H1 (cell line): ENCODE results near the gene CCDC24. TPM values are rescaled to one million over a fixed set of nuclear protein-coding genes. Genes with fewer than 3 reads are reported as not detected.

Experiments used
- CTCF ChIA-PET: fragments of 300-600 bp; sonication (Branson Sonifier 250); formaldehyde crosslinking; loops from one replicate; lab custom pipeline; 2021; ENCODE audit not compliant: partially characterized antibody; lab: Charles Lee
- POLR2A ChIA-PET: fragments of 300-600 bp; sonication (Branson Sonifier 250); formaldehyde crosslinking; loops from one replicate; lab custom pipeline; 2021; ENCODE audit warnings: inconsistent platforms; ENCODE audit not compliant: partially characterized antibody; lab: Charles Lee
- DNase-seq, 2 experiments: peaks; one replicate each; pipeline versions ENCODE4 v3.0.0 to v3.0.0-alpha.2; 2010 to 2022; ENCODE audit warnings: low spot score in 2 of 2, low read depth in 1 of 2, mixed read lengths in 1 of 2
- FAIRE-seq: peaks from 2 replicates; lab custom pipeline; 2011; peaks lifted over from hg19 to GRCh38; lab: Jason Lieb, UNC
- H2AFZ ChIP-seq: 2 replicates; pipeline ENCODE4 v1.8.1; 2012; ENCODE audit warnings: low read length, inconsistent platforms
- H2AK5ac ChIP-seq: 2 replicates; pipeline ENCODE4 v1.6.1; 2013; ENCODE audit warnings: low read depth, low read length
- H2BK120ac ChIP-seq: replicated peaks from 2 replicates; pipeline ENCODE3; 2013; ENCODE audit warnings: low read depth, low read length, inconsistent platforms
- H2BK12ac ChIP-seq: 2 replicates; pipeline ENCODE4 v1.6.1; 2013; ENCODE audit warnings: low read depth, low read length
- H2BK15ac ChIP-seq: 2 replicates; pipeline ENCODE4 v1.6.1; 2013; ENCODE audit warnings: low read length
- H2BK20ac ChIP-seq: 2 replicates; pipeline ENCODE4 v1.6.1; 2013; ENCODE audit warnings: low read length
- H2BK5ac ChIP-seq: 2 replicates; pipeline ENCODE4 v1.6.1; 2013; ENCODE audit warnings: low read depth, low read length
- H3K14ac ChIP-seq: 2 replicates; pipeline ENCODE4 v1.6.1; 2013; ENCODE audit warnings: inconsistent platforms; ENCODE audit not compliant: insufficient read length
- H3K18ac ChIP-seq: 2 replicates; pipeline ENCODE4 v1.6.1; 2013; ENCODE audit warnings: low read length; ENCODE audit errors: extremely low read depth
- H3K23ac ChIP-seq: 2 replicates; pipeline ENCODE4 v1.6.1; 2013; ENCODE audit warnings: inconsistent platforms; ENCODE audit not compliant: insufficient read length
- H3K23me2 ChIP-seq: 2 replicates; pipeline ENCODE4 v1.6.1; 2013; ENCODE audit warnings: low read depth, low read length
- H3K27ac ChIP-seq: 2 replicates; pipeline ENCODE4 v1.6.1; 2011; ENCODE audit warnings: low read depth, low read length, inconsistent platforms
- H3K27me3 ChIP-seq, 4 experiments: replicated peaks in 1 of 4; 1 replicate in 1 of 4; 2 replicates in 3 of 4; pipeline versions ENCODE4 v1.6.1 to v1.8.1; 2011 to 2013; ENCODE audit warnings: low read length in 3 of 4, mild to moderate bottlenecking in 3 of 4, inconsistent platforms in 2 of 4, mixed read lengths in 2 of 4, moderate library complexity in 1 of 4; ENCODE audit not compliant: control insufficient read depth in 3 of 4, insufficient read depth in 3 of 4; ENCODE audit errors: extremely low read depth in 1 of 4
- H3K36me3 ChIP-seq, 4 experiments: 2 replicates each; pipeline versions ENCODE4 v1.6.1 to v1.8.1; 2011 to 2013; ENCODE audit warnings: mild to moderate bottlenecking in 4 of 4, low read length in 3 of 4, moderate library complexity in 2 of 4, control low read depth in 1 of 4, inconsistent platforms in 1 of 4; ENCODE audit not compliant: insufficient read depth in 4 of 4, control insufficient read depth in 2 of 4
- H3K4ac ChIP-seq: replicated peaks from 2 replicates; pipeline ENCODE3; 2013; ENCODE audit warnings: low read length, low read depth, mixed read lengths, inconsistent platforms; ENCODE audit not compliant: insufficient read length
- H3K4me1 ChIP-seq, 4 experiments: replicated peaks in 1 of 4; 1 replicate in 1 of 4; 2 replicates in 3 of 4; pipeline versions ENCODE4 v1.6.1 to v1.8.1; 2011 to 2013; ENCODE audit warnings: low read length in 3 of 4, inconsistent platforms in 2 of 4, mixed read lengths in 1 of 4; ENCODE audit not compliant: insufficient read depth in 4 of 4, control insufficient read depth in 3 of 4
- H3K4me2 ChIP-seq, 2 experiments: 2 replicates each; pipeline versions ENCODE4 v1.6.1 to v1.8.1; 2011 to 2013; ENCODE audit warnings: low read depth in 2 of 2, low read length in 2 of 2, control low read depth in 1 of 2, inconsistent platforms in 1 of 2, mild to moderate bottlenecking in 1 of 2; ENCODE audit not compliant: insufficient read depth in 1 of 2
- H3K4me3 ChIP-seq, 4 experiments: fragments of 200-600, 300-600 bp in 1 of 4; sonication (generic), shearing (Covaris generic), sonication (Bioruptor Twin) in 1 of 4; 2 replicates each; pipeline versions ENCODE4 v1.5.1 to v1.8.1; 2011 to 2016; ENCODE audit warnings: low read length in 4 of 4, low read depth in 3 of 4, control low read depth in 2 of 4, inconsistent platforms in 2 of 4, mild to moderate bottlenecking in 2 of 4, mixed read lengths in 1 of 4, moderate library complexity in 1 of 4; ENCODE audit not compliant: insufficient read depth in 2 of 4; ENCODE audit errors: extremely low read depth in 1 of 4
- H3K56ac ChIP-seq: replicated peaks from 2 replicates; pipeline ENCODE3; 2013; ENCODE audit warnings: low read depth, mild to moderate bottlenecking, mixed read lengths, low read length, inconsistent platforms; ENCODE audit not compliant: insufficient read length
- H3K79me1 ChIP-seq: 2 replicates; pipeline ENCODE4 v1.6.1; 2013; ENCODE audit warnings: low read depth, low read length, control low read depth
- H3K79me2 ChIP-seq, 2 experiments: 2 replicates each; pipeline versions ENCODE4 v1.6.1 to v1.8.1; 2012 to 2013; ENCODE audit warnings: low read length in 2 of 2, mild to moderate bottlenecking in 2 of 2, inconsistent platforms in 1 of 2; ENCODE audit not compliant: insufficient read depth in 2 of 2, control insufficient read depth in 1 of 2
- H3K9ac ChIP-seq, 4 experiments: replicated peaks in 1 of 4; 1 replicate in 1 of 4; 2 replicates in 3 of 4; pipeline versions ENCODE4 v1.6.1 to v1.8.1; 2011 to 2013; ENCODE audit warnings: low read depth in 3 of 4, low read length in 3 of 4, control low read depth in 2 of 4, mild to moderate bottlenecking in 2 of 4, moderate library complexity in 2 of 4, inconsistent platforms in 1 of 4; ENCODE audit errors: extremely low read depth in 1 of 4
- H3K9me3 ChIP-seq, 2 experiments: 2 replicates each; pipeline versions ENCODE4 v1.6.1 to v1.8.1; 2012 to 2013; ENCODE audit warnings: mild to moderate bottlenecking in 2 of 2, moderate library complexity in 2 of 2, control low read depth in 1 of 2, inconsistent platforms in 1 of 2, low read depth in 1 of 2, low read length in 1 of 2, mixed read lengths in 1 of 2; ENCODE audit not compliant: insufficient read depth in 2 of 2
- H4K20me1 ChIP-seq, 2 experiments: replicated peaks in 1 of 2; 2 replicates each; pipeline versions ENCODE3 to v1.8.1; 2011 to 2013; ENCODE audit warnings: inconsistent platforms in 2 of 2, low read length in 2 of 2, mild to moderate bottlenecking in 1 of 2; ENCODE audit not compliant: insufficient read depth in 2 of 2, control insufficient read depth in 1 of 2
- H4K5ac ChIP-seq: 2 replicates; pipeline ENCODE4 v1.6.1; 2013; ENCODE audit warnings: low read length, low read depth, mixed read lengths, inconsistent platforms; ENCODE audit not compliant: insufficient read length
- H4K8ac ChIP-seq: 2 replicates; pipeline ENCODE4 v1.8.0; 2013; ENCODE audit warnings: mild to moderate bottlenecking, moderate library complexity, low read length, inconsistent platforms; ENCODE audit not compliant: insufficient read depth; ENCODE audit errors: extremely low read depth
- H4K91ac ChIP-seq: replicated peaks from 2 replicates; pipeline ENCODE3; 2013; ENCODE audit warnings: low read length, mixed read lengths, inconsistent platforms; ENCODE audit not compliant: insufficient read length
- ASH2L ChIP-seq: fragments of 200-600, 300-600 bp; sonication (generic); IDR thresholded peaks from one replicate; pipeline ENCODE4 v1.7.1; 2017; ENCODE audit warnings: low read length
- BCL11A ChIP-seq, 2 experiments: IDR thresholded peaks; one replicate each; pipeline ENCODE4 v1.6.1; 2011; ENCODE audit warnings: low read depth in 2 of 2, low read length in 2 of 2, mild to moderate bottlenecking in 2 of 2
- CREB1 ChIP-seq: IDR thresholded peaks from 2 replicates; pipeline ENCODE4 v1.6.1; 2012; ENCODE audit warnings: inconsistent platforms
- GTF2F1 ChIP-seq: IDR thresholded peaks from 2 replicates; pipeline ENCODE4 v1.6.1; 2012; ENCODE audit warnings: low read depth, low read length, improper control_type of control experiment, borderline replicate concordance
- HDAC6 ChIP-seq: IDR thresholded peaks from one replicate; pipeline ENCODE4 v1.7.1; 2012; ENCODE audit warnings: low read depth, mild to moderate bottlenecking, inconsistent platforms, low read length, moderate library complexity
- RAD21 ChIP-seq, 2 experiments: IDR thresholded peaks in 1 of 2; conservative IDR thresholded peaks in 1 of 2; 2 replicates each; pipeline ENCODE4 v1.6.1; 2011; ENCODE audit warnings: low read depth in 2 of 2, low read length in 2 of 2, improper control_type of control experiment in 1 of 2, inconsistent platforms in 1 of 2, mild to moderate bottlenecking in 1 of 2, moderate library complexity in 1 of 2
- RBBP5 ChIP-seq: IDR thresholded peaks from 2 replicates; pipeline ENCODE4 v1.7.1; 2012; ENCODE audit warnings: low read depth, mild to moderate bottlenecking, inconsistent platforms, low read length, moderate library complexity, borderline replicate concordance
- RFX5 ChIP-seq: IDR thresholded peaks from 2 replicates; pipeline ENCODE4 v1.6.1; 2011; ENCODE audit warnings: low read depth, low read length, improper control_type of control experiment, borderline replicate concordance
- SAP30 ChIP-seq: fragments of 300-600 bp; sonication (generic); IDR thresholded peaks from 2 replicates; pipeline ENCODE4 v1.7.1; 2012; ENCODE audit warnings: low read length, moderate library complexity, mild to moderate bottlenecking, inconsistent platforms; ENCODE audit not compliant: insufficient read depth, insufficient replicate concordance
- SP1 ChIP-seq: IDR thresholded peaks from 2 replicates; pipeline ENCODE4 v1.6.1; 2011; ENCODE audit warnings: low read depth, low read length
- TAF7 ChIP-seq: optimal IDR thresholded peaks from 2 replicates; pipeline ENCODE3; 2011; ENCODE audit warnings: low read depth, mild to moderate bottlenecking, inconsistent platforms, low read length, moderate library complexity, borderline replicate concordance
- WGBS, 2 experiments: shearing (Covaris generic) in 1 of 2; methylation state at CpG; one replicate each; pipeline versions ENCODE4 v1.1.6 to v1.1.7; 2013 to 2015; ENCODE audit warnings: low lambda C conversion rate in 2 of 2, mixed read lengths in 2 of 2, inconsistent platforms in 1 of 2, low coverage in 1 of 2, missing lambda C conversion rate in 1 of 2; ENCODE audit not compliant: insufficient replicate concordance in 2 of 2, insufficient coverage in 1 of 2, insufficient read length in 1 of 2; ENCODE audit errors: extremely low coverage in 1 of 2, missing lambda C conversion rate in 1 of 2; 5-methylcytosine and 5-hydroxymethylcytosine counted together
- polyA plus RNA-seq, 7 experiments: library from polyadenylated mRNA; depleted of rRNA in 3 of 7; stranded (reverse) in 5 of 7; unstranded in 2 of 7; fragments of >200 nt in 5 of 7; fragments of 200-250 nt in 2 of 7; gene quantifications; 1 replicate in 5 of 7; 2 replicates in 1 of 7; 4 replicates in 1 of 7; pipeline versions ENCODE4 v1.2.1 to v1.2.3, GENCODE V29; 2011 to 2013; ENCODE audit warnings: missing spikeins in 2 of 7, mixed read lengths in 2 of 7
- total RNA-seq: library from RNA; stranded (reverse); fragmentation: NEBNext Ultra II Directional; extraction: Animal tissue kit (Norgen Biotek cat#: 25700); gene quantifications from 2 replicates; pipeline ENCODE4 v1.2.1, GENCODE V29; 2021
- TF ChIP-seq, protein P1 (sequence below): IDR thresholded peaks from 2 replicates; pipeline ENCODE4 v1.6.1; 2012; ENCODE audit warnings: low read length, inconsistent platforms

CCDC24 gene
- total and polyA plus RNA-seq, 2 of the 8 experiments (the other 6 are each of a cell fraction or from before 2014, with no cell fraction given), result 11.2 to 11.4 TPM

GRCh38 chr1:43954036-43954435 is 37.4 kb upstream of the CCDC24 start:
- ChIA-PET POLR2A (interaction anchor here (1.2 to 2.1 kb wide), 3 partner anchors 16 to 190 kb away, joined by 3 to 10 read pairs (median 5); partner anchors contain the start of gene DPH2), CTCF (interaction anchor here (1.2 to 4.6 kb wide), 9 partner anchors 10 to 189 kb away, joined by 3 to 25 read pairs (median 4); partner anchors contain the start of gene DPH2)
- Histone ChIP-seq H3K27ac (no peak overlapping the region), H2AFZ (no peak overlapping the region), H3K9ac (no peak overlapping the region; a peak in 1 of 7 replicates), H4K5ac (no peak overlapping the region), H3K56ac (no peak overlapping the region), H2BK15ac (no peak overlapping the region), H4K8ac (no peak overlapping the region), H2BK20ac (no peak overlapping the region), H3K4me2 (no peak overlapping the region), H2BK12ac (no peak overlapping the region), H3K23me2 (no peaks in the 10 kb centered on the region), H3K27me3 (no peaks in the 10 kb centered on the region), H4K91ac (no peak overlapping the region), H2AK5ac (no peak overlapping the region), H3K36me3 (peaks cover 3 to 14% (median 6%) of the 10 kb centered on the region in 4 experiments; a peak in 4 of 8 replicates), H3K4me1 (peaks cover 0 to 5% (median 4%) of the 10 kb centered on the region in 4 experiments; a peak in 3 of 7 replicates), H3K9me3 (no peaks in the 10 kb centered on the region), H2BK120ac (no peak overlapping the region), H3K18ac (no peak overlapping the region), H3K23ac (no peak overlapping the region), H3K14ac (no peak overlapping the region), H3K4me3 (no peak overlapping the region), H3K79me1 (peaks cover 3% of the 10 kb centered on the region), H2BK5ac (no peak overlapping the region), H3K4ac (no peak overlapping the region), H4K20me1 (peaks cover 0 to 10% of the 10 kb centered on the region in 2 experiments), H3K79me2 (0 out of 4 replicates have a peak, but pooled peaks cover 0 to 4% of the 10 kb centered on the region in 2 experiments)
- no peak for DNase-seq
- 83% methylated on average over 5 of the region's 5 CpGs; no CpG with 5 or more reads in 1 of the 2 experiments for WGBS, 2 experiments
- FAIRE-seq, result no peak
- no peak for TF ChIP-seq SP1
- TF ChIP-seq RFX5, result no peak
- TF ChIP-seq SAP30, result no peak
- TF ChIP-seq TAF7, result no peak
- TF ChIP-seq RBBP5, result no peak
- TF ChIP-seq RAD21 (IDR thresholded peaks at IDR 0.05 in 1 of 2, conservative IDR thresholded peaks at IDR 0.05 in 1 of 2; ENCODE audit: low read depth in 2 of 2, low read length in 2 of 2), result no peak
- TF ChIP-seq ASH2L, result no peak
- no peak for TF ChIP-seq HDAC6
- TF ChIP-seq, protein P1, sequence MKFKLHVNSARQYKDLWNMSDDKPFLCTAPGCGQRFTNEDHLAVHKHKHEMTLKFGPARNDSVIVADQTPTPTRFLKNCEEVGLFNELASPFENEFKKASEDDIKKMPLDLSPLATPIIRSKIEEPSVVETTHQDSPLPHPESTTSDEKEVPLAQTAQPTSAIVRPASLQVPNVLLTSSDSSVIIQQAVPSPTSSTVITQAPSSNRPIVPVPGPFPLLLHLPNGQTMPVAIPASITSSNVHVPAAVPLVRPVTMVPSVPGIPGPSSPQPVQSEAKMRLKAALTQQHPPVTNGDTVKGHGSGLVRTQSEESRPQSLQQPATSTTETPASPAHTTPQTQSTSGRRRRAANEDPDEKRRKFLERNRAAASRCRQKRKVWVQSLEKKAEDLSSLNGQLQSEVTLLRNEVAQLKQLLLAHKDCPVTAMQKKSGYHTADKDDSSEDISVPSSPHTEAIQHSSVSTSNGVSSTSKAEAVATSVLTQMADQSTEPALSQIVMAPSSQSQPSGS, result no peak
- TF ChIP-seq GTF2F1, result no peak
- TF ChIP-seq CREB1, result no peak
- no peak for TF ChIP-seq BCL11A (IDR thresholded peaks at IDR 0.05; ENCODE audit: low read depth in 2 of 2, low read length in 2 of 2)
